GM19467 (cell line): ENCODE data around the gene BDKRB1.

Experiments
- ATAC-seq: cut with Tn5 transposase; IDR thresholded peaks from one replicate; pipeline ENCODE4 v1.9.1; 2021; ENCODE audit warnings: mild to moderate bottlenecking, moderate library complexity; ENCODE audit not compliant: unreplicated experiment

BDKRB1 gene

DNA sequence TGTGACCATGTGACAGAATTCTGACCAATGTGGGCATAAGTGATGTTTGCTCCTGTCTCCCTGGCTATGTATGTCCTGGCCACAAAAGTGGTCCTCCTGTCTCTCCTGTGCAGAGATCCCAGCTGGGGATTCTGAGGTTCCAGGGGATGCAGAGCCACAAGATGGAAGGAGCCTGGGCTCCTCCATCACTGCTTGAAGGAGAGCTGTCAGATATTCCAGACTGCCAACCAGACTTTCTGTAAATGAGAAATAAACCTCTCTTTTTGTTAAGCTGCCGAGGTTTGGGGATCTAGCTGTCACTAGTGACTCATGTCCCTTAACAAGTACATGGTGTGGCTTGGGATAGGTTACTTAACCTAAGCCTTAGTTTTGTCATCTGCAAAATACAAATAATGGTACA, 21.9 kb downstream of the BDKRB1 start:
- no peak for ATAC-seq

DNA sequence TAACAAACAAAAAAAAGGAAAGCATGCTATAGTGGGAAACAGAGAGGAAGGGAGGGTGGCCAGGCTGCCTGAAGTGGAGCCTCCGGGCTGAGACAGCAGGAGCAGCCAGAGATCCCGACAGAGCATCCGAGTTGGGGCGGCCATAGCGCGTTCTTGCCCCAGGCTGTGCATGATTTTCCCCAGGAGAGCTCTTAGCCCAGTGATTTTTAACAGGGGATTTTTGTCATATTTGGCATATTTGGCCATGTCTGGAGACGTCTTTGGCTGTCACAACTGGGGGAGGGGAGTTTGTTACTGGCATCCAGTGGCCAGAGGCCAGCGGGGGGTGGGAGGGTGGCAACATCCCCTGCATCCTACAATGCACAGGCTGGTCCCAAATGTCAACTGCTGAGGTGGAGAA, 23.6 kb downstream of the BDKRB1 start:
- ATAC-seq, result no peak

DNA sequence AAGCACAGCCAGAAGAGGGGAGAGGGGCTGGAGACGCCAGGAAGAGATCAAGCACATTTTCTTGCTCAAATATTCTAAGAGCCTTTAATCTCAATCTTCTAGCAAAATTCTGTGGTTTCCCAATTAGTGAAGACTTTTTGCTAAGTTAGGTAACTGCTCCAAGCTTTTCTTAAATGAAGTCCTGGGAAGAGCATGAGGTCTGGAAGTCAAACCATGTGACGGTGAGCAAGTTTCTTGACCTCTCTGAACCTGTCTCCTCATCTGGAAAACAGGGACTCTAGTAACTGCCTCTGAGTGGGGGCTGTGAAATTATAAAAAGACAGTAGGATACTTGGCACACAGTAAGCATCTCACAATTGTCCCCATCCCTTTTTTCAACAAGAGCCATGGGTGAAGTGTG, 24.1 kb downstream of the BDKRB1 start:
- ATAC-seq, result no peak

DNA sequence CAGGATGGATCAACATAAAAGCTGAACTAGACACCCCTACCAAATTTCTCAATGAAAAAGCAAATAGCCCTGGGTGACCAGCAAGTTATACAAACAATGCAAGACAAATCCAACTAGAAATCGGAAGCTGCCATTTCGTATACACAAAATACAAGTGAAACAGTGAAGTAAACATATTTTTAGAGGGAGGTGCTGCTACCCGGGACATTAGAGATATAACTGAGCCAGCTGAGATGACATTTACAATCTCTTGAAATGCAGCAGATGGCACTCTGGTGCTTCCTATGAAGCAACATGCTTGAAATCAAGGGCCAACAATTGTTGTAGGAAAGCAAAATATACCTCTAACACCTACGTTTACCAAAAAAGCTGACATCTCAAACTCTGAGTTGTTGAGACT, 25.5 kb downstream of the BDKRB1 start:
- no peak for ATAC-seq

DNA sequence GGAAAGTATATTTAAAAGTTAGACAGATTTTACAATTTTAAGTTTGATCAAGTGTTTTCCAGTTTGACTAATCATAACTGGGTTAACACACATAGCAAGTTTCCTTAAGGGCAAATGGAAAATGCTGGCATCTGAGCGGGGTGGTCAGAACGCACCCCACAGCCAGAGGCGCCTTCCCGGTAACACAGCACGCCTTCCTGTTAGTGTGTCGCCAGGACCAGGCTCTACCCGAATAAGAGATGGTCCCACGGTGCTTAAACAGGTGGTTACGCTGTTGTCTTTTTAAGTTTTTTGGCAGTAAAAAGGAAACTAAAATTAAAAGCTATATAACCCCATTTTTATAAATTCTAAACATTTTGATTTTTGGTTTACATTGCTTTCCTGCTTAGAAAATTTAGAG, 28.0 kb downstream of the BDKRB1 start:
- ATAC-seq, result no peak

DNA sequence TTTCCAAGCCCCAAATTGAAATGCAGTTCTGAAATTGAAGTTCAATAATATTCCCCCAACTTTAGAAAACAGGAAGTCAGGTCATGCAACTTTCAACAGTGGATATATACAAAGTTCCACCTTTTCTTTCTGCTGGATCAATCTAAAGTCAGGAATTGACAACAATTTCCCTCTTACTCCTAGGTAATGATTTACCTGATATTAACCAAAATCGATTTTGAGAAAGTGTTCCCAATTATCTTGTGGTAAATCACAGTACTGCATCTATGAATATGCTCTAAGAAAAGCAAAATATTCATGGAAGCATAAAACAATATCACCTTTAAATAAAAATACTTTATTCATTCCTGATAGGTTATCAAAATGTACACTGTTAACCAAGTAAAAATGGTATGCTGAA, 28.4 kb downstream of the BDKRB1 start:
- ATAC-seq, result no peak

DNA sequence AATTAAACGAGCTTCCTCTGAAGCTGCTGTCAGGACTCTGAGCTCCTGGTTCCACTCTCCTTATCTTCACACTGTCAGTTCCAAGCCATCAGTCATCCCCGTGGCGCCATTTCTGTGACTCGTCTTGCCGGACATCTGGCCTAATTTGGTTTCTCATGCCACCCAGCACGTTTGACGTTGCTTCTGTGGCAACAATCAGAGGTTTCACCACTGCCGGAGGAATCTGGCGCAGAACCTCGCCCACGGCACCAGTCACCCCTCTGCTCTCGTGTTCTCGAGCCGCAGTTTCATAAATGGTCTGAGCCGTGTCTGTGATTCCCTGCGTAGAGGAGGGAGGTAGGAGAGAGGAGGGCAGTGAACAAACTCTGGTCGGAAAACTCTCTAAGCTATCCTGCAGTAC, 29.7 kb downstream of the BDKRB1 start:
- ATAC-seq, result no peak

DNA sequence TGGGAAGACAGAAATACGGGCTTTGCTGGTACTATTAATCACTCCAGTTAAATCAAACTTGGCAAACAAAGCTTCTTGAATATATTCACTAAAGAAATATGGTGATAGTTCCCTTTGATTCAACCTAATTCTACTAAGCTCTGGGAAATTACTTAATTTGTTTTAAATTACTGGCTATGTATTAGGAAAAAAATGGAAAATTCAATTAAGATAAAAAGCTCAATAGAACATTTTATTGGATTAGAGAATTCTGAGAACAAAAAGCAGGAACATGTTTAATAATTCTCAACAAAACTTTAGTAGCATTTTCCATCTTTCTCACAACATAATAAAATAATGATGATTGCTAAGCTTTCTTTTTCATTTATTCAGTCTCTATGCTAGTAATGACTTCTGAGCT, 30.2 kb downstream of the BDKRB1 start:
- no peak for ATAC-seq

DNA sequence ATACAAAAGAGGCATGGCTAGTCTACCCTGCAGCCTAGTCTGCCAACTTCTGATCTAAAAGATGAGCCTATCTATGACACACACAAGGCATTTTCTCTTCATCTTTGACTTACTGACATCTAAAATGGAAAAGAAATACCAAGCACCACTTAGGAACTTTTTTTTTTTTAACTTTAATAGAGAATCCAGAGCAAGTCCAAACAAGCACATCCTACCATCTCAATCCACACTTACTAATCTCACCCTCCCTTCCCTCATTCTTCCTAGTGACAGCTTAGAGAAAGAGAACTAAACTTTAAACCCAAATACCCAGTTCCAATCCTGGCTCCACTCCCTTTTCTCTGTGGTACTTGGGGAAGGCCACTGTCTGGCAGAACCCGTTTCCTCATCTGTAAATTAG, 31.8 kb downstream of the BDKRB1 start:
- no peak for ATAC-seq

DNA sequence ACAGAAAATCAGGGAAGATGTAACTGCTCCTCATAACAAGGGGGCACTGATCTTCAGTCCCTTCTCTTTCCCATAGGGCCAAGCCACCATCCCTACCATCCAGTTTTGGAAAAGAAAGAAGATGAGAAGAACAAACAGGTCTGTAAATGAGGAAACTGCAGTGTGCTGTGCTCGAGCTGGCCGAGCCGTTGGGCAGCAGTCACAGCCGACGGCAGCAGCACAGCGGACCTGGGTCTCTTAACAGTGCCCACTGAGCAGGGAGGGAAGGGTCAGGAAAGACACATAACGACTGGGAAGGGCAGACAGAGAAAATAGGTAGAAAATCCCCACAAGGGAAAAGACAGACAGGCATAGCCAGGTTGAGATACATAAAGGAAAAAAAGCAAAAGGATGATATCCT, 38.2 kb downstream of the BDKRB1 start:
- no peak for ATAC-seq

DNA sequence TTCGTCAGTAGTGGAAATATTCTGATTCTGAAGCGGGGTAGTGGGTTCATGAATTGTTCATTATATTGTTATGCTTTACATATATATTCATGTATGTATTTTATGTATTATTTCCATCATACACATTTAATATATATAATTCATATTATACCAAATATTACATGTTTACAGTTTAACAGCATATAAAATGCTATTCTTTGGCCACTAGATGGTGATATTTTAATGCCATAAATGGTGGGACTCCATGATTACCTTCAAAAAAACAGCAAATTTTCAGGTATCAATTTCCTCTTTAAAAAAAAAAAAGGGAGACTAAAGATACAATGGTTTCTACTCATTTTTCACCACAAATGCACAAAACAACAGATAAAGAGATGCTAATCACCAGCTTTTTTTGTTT, 41.0 kb downstream of the BDKRB1 start:
- no peak for ATAC-seq

DNA sequence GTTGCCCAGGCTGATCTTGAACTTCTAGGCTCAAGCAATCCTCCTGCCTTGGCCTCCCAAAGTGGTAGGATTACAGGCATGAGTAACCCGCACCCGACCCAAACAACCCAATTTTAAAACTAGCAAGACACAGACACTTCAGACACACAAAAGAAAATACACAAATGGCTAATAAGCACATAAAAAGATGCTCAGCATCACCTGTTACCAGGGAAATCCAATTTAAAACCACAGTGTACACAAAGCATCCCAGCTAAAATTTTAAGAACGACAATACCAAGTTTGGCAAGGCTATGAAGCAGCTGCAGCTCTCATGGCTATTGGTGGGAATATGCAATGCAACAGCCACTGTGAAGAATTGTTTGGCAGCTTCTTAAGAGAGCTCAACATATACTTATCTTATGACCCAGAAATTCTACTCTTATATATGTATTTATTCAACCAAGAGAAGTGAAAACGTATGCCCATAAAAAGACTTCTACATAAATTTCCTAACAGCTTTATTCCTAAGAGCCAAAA, 42.0 kb downstream of the BDKRB1 start:
- ATAC-seq, result no peak

DNA sequence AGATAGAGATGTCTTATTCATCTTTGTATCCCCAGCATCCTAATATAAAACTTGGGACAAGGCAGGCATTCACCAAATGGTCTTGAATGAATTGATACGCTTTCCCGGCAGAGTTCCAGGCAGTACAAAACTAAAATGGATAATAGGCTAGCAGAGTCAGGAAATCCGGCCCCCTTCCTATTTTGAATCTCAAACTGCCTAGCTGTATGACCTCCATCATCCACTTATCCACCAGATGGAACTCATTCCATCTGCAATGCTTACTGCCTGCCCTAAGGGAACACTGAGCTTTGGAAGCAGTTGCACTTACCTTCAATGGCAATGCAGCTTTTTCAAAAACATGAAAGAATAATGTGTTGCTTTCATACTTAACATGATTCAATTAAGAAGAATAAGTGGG, 43.4 kb downstream of the BDKRB1 start:
- no peak for ATAC-seq

DNA sequence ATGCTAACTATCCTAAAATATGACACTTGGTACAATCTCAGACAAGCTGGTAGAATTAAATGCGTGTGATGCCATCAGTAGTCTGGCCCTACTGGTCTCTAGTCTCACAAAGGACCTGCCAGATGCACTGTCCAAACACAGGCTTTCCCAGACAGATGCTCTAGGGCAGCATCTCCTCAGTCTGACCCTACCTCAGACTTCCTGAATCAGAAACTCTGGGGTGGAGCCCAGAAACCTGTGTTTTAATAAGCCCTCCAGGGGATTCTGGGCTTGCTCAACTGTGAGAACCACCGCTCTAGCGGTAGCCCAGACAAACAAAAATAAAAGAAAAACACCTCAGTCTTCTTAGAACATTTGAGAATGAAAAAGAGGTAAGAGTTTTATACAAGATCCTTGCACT, 48.0 kb downstream of the BDKRB1 start:
- ATAC-seq, result no peak

DNA sequence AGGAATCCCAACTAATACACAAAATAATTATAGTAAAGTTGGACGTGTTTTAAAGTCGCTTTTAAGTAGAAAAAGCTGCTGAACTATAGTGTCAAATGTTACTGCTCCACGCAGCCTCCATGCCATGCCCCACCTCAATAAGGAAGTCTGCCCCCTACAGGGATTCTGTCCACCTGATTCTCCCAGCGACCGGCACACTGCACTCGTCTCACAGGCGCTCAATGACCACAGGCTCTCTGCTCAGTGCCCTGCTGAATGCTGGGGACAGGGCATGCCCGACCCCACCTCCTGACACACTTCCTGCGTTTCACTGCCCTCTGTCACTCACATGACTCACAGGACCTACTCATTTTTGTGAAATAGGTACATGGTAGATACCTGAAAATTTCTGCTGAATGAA, 48.9 kb downstream of the BDKRB1 start:
- no peak for ATAC-seq

DNA sequence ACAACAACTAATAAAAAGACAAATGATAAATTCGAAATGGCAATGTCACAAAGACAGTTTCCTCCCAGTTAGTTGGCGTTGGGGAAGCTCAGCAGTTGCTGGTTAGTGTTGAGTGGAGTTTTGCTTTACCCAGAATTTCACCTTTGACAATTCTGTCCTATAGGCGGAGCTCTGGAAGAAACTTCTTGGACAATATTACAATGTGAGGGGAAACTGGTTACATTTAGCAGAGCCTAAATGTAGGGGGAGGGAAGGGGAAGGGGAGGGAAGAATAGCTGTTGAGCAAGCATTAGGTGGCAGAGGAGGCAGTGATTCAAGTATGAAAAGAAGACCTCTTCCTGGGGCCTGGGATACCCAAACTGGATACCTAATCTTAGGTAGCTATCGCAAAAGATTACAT, 51.4 kb downstream of the BDKRB1 start:
- ATAC-seq, result no peak

DNA sequence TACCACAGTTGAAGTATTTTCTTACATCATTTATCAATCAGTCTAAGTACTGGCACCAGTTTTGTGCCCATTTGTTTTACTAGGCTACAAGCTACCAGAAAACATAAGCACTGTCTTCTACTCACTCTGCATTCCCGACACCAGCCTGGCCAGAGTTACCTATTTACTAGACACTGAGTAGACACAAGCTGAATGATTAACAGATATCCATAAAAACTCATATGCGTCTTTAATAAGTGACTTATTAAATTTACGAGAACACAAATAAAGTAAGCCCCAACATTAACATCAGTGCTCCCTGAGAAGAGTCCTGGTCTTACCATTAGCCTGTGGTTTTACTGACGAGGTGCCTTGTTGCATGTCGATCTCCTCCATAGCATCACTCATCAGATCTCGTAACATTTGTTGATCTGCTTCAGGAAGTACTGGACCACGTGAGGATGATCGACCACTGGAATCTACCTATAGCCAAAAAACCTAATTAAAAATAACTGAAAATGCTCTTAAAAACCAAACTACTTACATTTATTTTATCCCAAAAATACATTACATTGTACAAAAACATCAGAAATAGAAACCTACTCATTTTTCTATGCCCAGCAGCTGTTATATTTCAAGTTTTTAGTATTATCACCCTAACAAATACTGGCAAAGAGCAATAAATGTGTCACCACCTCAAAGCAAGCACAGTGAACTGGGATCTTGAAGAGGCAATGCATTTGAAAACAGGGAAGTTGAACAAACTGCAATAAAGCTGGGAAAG, 53.3 kb downstream of the BDKRB1 start:
- no peak for ATAC-seq

DNA sequence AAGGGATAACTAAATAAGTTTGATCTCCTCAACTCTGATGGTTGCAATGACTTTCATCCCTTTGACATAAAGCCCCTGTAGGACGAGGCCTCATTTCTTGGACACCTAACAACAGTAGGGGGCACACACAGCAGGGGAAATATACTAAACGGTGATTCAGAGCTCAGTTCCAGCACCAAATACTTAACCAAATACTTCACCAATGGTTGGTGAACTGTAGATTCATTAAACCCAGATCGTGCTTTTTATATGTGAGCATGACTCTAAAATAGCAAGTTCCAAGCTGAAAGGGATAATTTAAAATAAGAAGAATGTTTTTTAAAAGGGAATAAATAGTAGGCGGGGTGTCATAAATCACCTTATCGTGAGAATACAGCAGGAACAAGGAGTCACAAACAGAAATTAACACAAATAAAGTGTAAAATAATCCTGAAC, 53.9 kb downstream of the BDKRB1 start:
- no peak for ATAC-seq

DNA sequence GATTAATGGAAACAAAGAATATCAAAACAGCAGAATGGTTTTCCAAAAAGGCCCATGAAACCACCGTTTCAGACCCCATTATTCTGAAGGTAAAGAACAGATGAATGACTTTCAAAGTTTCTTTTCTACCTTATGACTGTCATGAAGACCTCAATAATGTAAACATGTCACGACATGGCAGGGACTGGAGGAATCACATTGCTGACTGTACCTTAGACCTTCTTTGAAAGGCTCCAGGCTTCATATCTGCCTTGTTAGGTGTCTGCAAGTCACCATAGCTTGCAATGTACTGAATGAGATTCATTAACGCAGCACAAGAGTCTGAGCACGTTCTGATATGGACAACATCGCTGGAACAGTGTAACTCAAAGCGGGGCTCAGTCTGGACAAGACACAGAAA, 54.9 kb downstream of the BDKRB1 start:
- no peak for ATAC-seq
